GM19025 (cell line): Measurements from ENCODE around the gene MARCHF4.
"Not testable (repeated sequence)": the region's sequence is repeated elsewhere in the genome, so short reads cannot be mapped to it uniquely, and the experiment has no call there.

ENCODE experiments used
- ATAC-seq: cut with Tn5 transposase; IDR thresholded peaks from one replicate; pipeline ENCODE4 v1.9.1; 2021; ENCODE audit warnings: mild to moderate bottlenecking, low read depth, moderate library complexity; ENCODE audit not compliant: unreplicated experiment

Gene MARCHF4

GRCh38 chr2:216392945-216393840 is 20.9 kb upstream of the MARCHF4 start:
- no peak for ATAC-seq

- no peak for ATAC-seq
These were observed 19.8 kb upstream of the MARCHF4 start for GRCh38 chr2:216392018-216392562.

GRCh38 chr2:216391401-216391800 is 19.1 kb upstream of the MARCHF4 start:
- no peak for ATAC-seq

- no peak for ATAC-seq
These were observed 17.3 kb upstream of the MARCHF4 start for GRCh38 chr2:216389570-216389969.

GRCh38 chr2:216388046-216388884 is 16.0 kb upstream of the MARCHF4 start:
- no peak for ATAC-seq

- ATAC-seq: no peak
These were observed 15.0 kb upstream of the MARCHF4 start for GRCh38 chr2:216387262-216387661.

GRCh38 chr2:216385478-216385877 is 13.2 kb upstream of the MARCHF4 start:
- ATAC-seq: no peak

GRCh38 chr2:216384409-216384808 is 12.1 kb upstream of the MARCHF4 start:
- ATAC-seq: not testable (repeated sequence)

- no peak for ATAC-seq
These were observed 7.7 kb upstream of the MARCHF4 start for GRCh38 chr2:216379977-216380376.

- ATAC-seq: no peak
These were observed 3.0 kb upstream of the MARCHF4 start for GRCh38 chr2:216375286-216375685.

- ATAC-seq: no peak
These were observed 1.6 kb upstream of the MARCHF4 start for GRCh38 chr2:216373896-216374295.

- no peak for ATAC-seq
These were observed 543 bp upstream of the MARCHF4 start for GRCh38 chr2:216372761-216373291.

GRCh38 chr2:216370961-216371712 is 1.1 kb downstream of the MARCHF4 start:
- ATAC-seq: no peak

- ATAC-seq: no peak
These were observed 2.5 kb downstream of the MARCHF4 start for GRCh38 chr2:216369821-216370220.

- no peak for ATAC-seq
These were observed 5.4 kb downstream of the MARCHF4 start for GRCh38 chr2:216366777-216367471.

GRCh38 chr2:216365518-216365917 is 6.8 kb downstream of the MARCHF4 start:
- ATAC-seq: no peak

GRCh38 chr2:216363221-216363620 is 9.1 kb downstream of the MARCHF4 start:
- ATAC-seq: no peak

- no peak for ATAC-seq
These were observed 9.6 kb downstream of the MARCHF4 start for GRCh38 chr2:216362730-216363129.

GRCh38 chr2:216355711-216356110 is 16.6 kb downstream of the MARCHF4 start:
- no peak for ATAC-seq

- no peak for ATAC-seq
These were observed 18.0 kb downstream of the MARCHF4 start for GRCh38 chr2:216354306-216354705.
